HG03045 (cell line): ENCODE data around the gene ELP4.

Source experiments
- ATAC-seq: cut with Tn5 transposase; IDR thresholded peaks from one replicate; pipeline ENCODE4 v1.9.1; 2021; ENCODE audit warnings: mild to moderate bottlenecking, moderate library complexity; ENCODE audit not compliant: unreplicated experiment

ELP4 gene

GRCh38 chr11:31822175-31822926 lies 312.8 kb downstream of the ELP4 start:
- ATAC-seq = no peak

GRCh38 chr11:31822927-31823643 lies 313.5 kb downstream of the ELP4 start:
- ATAC-seq = no peak

- ATAC-seq = no peak
Measured at GRCh38 chr11:31823644-31824331, 314.2 kb downstream of the ELP4 start.

- no peak for ATAC-seq
Measured at GRCh38 chr11:31824332-31824878, 314.8 kb downstream of the ELP4 start.

GRCh38 chr11:31824879-31825837 lies 315.6 kb downstream of the ELP4 start:
- no peak for ATAC-seq

GRCh38 chr11:31825838-31826484 lies 316.4 kb downstream of the ELP4 start:
- no peak for ATAC-seq

- ATAC-seq = no peak
Measured at GRCh38 chr11:31826536-31827438, 317.2 kb downstream of the ELP4 start.

GRCh38 chr11:31827455-31828206 lies 318.1 kb downstream of the ELP4 start:
- ATAC-seq = no peak

- no peak for ATAC-seq
Measured at GRCh38 chr11:31828217-31828616, 318.6 kb downstream of the ELP4 start.

- no peak for ATAC-seq
Measured at GRCh38 chr11:31830406-31830805, 320.8 kb downstream of the ELP4 start.

- no peak for ATAC-seq
Measured at GRCh38 chr11:31834237-31834636, 324.7 kb downstream of the ELP4 start.
